Left lobe of liver (tissue), 2 donors: ENCODE data around the gene CASTOR1. TPM values are rescaled to one million over a fixed set of nuclear protein-coding genes. Genes with fewer than 3 reads are reported as not detected.
A peak's percentile ranks its signal among the peaks of the same experiment; 100 is the strongest.

Experiments used
- ATAC-seq: fragments of 200-7000 bp; cut with Tn5 transposase; one replicate; pipeline ENCODE4 v1.9.1; 2020; ENCODE audit warnings: mild to moderate bottlenecking, moderate library complexity
- DNase-seq: peaks from one replicate; pipeline ENCODE4 v3.0.0-alpha.2; 2020; ENCODE audit warnings: low spot score
- total RNA-seq: library from RNA; stranded (reverse); gene quantifications from one replicate; pipeline ENCODE4 v1.2.1, GENCODE V29; 2021
- donor health status: DM: no; HTN: no; CAD: no; lungs with moderate emphysema.
- donor health status: DM: no; HTN: yes; CAD: no.

CASTOR1 gene
- total RNA-seq, 1 donor from 2014 or later = 9.7 TPM

DNA sequence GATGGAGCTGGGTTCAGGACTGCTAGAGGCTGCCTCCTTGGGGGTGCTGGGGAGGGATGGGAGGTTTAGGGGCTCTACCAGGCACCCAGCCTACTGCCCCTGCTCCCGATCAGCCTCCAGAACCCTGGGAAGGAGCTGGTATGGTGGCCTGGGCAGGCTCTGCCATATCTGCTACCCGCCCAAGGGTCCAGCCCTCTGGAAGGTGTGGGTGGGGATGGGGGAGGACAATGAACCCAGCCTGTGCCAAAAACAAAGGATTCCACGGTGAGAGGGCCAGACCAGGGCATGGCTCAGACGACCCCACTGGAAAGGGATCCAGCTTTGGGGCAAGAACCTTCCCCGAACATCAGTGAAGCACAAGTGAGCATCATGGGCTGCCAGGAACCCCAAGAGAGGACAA is 3.0 kb downstream of the CASTOR1 start:
- DNase-seq = no peak
- no peak for ATAC-seq

DNA sequence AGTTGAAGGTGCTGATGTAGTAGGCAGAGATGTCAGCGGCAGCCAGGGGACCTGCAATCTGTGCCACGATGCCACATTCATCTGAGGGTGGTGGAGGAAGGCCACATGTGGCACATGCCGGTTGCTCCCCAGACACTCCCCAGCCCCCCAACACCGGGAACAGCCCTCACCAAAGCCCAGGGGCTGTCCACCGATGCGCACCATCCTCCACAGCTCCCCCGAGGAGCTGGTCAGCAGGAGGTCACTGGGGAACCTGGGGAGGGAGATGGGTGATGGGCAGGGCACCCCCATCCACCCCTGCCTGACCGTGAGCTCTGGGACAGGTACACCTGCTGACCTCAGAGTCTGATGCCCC is 3.5 kb downstream of the CASTOR1 start:
- ATAC-seq (no peak), DNase-seq (no peak)

- ATAC-seq (no peak), DNase-seq (no peak)
Measured at GRCh38 chr22:30285176-30285845, 4.0 kb downstream of the CASTOR1 start.

DNA sequence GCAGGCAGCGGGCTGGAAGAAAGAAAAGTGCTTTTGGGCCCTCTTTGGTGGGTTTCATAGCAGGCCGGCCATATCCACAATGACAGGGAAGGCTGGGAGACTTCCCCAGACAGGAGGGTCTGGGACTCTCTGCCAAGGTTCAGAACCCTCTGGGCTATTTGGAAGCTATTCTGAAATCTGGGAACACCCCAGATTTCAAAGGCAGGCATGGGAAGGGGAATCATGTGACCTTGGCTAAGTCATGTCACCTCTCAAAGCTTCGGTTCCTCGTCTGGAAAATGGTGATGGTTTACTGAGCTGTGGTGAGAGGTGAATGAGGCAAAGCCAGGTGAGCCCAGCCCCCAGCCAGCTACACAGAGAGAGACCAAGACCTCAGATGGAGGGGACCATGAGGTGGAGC is 4.6 kb downstream of the CASTOR1 start:
- no peak for DNase-seq
- ATAC-seq = no peak

GRCh38 chr22:30284172-30284571 is 5.1 kb downstream of the CASTOR1 start:
- ATAC-seq = no peak
- DNase-seq = no peak

DNA sequence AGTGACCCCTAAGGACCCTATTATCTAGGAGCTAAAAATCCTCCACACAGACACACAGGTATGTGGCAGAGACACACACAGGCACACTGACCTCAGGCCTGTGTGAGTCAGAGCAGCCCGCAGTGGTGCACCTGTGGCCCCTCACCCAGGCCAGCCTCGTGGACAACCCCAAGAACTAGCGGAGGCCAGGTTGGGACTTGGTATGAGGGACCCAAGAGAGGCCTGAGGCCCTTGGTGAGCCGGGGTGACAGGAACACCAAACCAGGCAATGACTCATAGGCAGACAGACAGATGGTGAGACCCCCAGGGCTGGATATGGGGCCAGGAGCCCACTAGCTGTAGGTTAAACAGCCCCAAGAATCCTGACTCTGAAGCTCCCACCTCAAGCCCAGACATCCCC is 6.0 kb downstream of the CASTOR1 start:
- DNase-seq (no peak), ATAC-seq (no peak)

- no peak for DNase-seq
- no peak for ATAC-seq
Measured at GRCh38 chr22:30282616-30283046, 6.7 kb downstream of the CASTOR1 start.

GRCh38 chr22:30280505-30280904 is 8.8 kb downstream of the CASTOR1 start:
- DNase-seq (no peak), ATAC-seq (no peak)

- ATAC-seq (no peak), DNase-seq (no peak)
Measured at GRCh38 chr22:30279932-30280331, 9.4 kb downstream of the CASTOR1 start.

DNA sequence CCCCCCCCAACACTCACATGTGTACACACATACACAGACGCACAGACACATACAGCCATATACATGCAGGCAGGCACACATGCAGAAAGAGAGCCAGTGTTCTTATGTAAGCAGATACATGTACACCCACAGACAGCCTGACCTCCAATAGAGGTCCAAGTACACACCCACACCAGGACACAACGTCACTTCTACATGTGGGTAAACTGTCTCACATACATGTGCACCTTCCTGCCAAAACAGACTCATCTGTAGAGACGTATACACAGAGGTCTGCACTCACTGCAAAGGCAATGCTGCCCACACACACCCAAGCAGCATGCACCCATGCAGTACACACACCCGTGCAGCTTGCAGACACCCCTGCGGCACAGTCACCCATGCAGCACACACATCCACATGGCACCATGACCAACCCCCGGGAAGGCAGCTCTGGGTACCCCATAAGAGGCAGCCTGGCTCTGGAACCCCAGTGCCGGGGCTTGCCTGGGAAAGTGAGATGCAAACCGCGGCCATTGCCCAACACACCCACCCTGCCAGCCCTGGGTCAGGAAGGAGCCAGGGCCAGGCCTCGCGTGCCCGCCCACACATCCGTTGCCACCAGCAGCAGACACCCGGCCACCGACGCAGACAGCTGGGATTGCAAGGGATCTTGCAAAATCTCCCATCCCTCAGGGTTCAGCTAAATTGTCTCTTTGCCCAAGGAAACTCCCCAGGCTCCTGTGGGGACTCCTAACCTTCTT is 10.1 kb downstream of the CASTOR1 start:
- ATAC-seq = peak; percentile 69
- DNase-seq = no peak

DNA sequence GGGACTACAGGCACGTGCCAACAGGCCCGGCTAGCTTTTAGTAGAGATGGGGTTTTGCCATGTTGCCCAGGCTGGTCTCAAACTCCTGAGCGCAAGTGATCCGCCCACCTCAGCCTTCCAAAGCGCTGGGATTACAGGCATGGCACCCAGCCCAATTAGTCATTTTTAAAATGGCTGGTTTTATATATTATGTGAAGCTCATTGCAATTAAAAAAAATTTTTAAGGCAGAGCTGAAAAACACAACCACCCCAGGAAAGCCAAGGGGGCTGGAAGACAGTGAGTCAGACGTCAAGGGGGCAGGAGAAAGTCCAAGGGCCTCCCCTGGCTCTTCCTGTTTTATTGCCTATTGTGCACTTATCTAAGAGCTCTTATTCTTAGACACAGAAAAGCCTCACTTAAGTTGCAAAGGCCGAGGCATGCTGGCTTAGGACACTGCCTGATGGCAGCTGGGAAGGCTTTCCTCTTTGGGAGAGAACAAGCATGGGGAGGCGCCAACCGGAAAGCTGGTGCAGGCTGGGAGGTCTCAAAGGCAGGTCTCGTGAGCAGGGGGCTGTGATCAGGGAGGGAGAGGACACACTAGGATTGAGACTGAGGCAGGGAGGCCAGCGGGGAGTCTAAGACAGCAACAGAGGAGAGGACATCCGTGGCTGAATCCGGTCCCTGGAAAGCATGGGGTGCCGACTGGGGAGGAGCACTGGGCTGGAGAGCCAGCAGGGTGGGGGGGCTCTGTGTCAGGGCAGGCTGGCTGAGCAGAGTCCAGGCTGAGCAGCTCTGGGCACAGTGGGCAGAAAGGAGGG is 11.6 kb downstream of the CASTOR1 start:
- DNase-seq (no peak), ATAC-seq (peak; percentile 57)

DNA sequence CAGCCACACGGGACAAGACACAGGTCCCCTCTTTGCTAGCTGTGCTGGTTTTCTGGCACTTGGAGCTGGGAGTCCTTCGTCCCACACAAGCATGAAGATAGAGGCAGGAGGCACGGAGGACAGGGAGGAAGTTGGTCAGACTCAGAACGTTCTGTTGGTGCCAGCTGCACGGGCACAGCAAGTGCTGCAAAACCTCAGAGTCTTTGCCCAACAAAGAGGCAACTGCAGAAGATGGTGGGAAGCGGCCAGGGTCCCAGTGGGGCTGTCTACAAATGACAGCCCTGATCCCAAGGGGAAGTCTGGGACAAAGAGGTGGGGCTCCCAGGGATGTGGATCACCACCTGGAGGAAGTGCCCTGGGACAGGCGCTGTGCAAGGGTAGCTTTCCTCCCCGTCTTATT is 13.3 kb downstream of the CASTOR1 start:
- DNase-seq (no peak), ATAC-seq (no peak)

- DNase-seq (no peak), ATAC-seq (no peak)
Measured at GRCh38 chr22:30275625-30276024, 13.7 kb downstream of the CASTOR1 start.

DNA sequence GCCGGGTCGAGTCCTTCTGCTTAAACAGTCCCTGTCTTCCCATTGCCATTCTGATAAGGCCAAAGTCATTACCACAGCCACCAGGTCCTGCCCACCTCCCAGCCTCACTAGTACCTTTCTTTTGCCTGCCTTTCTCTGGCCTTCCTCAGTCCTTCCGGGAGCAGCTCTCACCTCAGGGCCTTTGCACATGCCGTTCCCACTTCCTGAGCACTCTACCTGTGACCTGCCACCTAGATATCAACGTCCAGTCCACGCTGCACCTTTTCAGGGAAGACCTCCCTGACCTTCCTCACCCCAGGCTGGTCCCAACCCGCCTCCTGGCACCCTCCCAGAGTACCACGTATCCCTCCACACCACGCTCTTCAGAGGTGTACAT is 14.9 kb downstream of the CASTOR1 start:
- DNase-seq (no peak), ATAC-seq (no peak)

DNA sequence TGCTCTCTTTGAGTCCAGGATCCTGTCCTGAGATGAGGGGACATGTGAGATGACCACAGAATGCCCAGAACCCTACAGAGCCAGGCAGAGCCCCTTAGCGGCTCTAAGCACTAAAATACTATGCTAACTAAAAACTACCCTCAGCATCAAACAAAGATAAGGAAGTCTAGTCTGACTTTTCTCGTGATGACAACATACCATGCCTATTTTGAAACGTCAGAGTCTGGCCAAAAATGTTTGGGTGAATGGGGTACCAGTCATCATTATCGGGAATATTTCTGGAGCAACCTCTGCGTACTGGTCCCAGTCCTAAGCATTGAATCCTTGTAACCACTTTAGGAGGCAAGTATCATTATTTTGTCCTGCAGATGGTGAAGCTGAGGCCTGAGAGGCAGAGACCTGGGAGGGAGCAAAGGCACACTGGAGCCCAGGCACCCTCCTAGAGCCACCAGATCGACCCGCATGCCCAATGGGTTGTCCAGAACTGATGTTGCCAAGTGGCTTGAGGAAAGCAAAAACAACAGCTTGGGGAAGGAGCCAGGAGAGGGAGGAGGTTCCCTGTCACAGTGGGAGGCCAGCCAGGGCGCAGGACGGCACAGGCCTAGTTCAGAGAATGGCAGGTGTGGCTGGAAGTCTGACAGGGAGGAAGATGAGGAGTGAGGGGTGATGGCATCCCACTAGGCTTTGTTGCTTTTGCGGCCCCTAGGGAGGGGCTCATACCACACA is 15.4 kb downstream of the CASTOR1 start:
- ATAC-seq = no peak
- no peak for DNase-seq

- DNase-seq (no peak), ATAC-seq (no peak)
Measured at GRCh38 chr22:30272781-30273601, 16.3 kb downstream of the CASTOR1 start.

GRCh38 chr22:30270832-30271231 is 18.5 kb downstream of the CASTOR1 start:
- DNase-seq = peak; percentile 65
- peak; percentile 64 for ATAC-seq

DNA sequence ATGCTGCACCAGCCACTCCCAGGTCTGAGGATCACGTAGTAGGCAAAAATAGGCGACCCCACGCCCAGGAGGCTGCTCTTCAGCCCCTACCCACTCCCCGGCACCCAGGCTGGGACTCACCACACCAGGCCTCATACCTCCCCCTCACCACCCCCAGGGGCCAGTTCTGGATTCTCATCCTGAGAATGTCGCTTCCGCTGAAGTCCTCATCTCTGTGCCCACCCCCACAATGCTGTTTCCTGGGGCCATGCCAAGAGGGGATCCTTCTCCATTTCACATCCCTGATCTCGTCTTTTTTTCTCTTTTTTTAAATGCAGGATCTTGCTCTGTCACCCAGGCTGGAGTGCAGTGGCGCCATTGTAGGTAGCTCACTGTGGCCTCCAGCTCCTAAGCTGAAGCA is 21.0 kb downstream of the CASTOR1 start:
- no peak for ATAC-seq

DNA sequence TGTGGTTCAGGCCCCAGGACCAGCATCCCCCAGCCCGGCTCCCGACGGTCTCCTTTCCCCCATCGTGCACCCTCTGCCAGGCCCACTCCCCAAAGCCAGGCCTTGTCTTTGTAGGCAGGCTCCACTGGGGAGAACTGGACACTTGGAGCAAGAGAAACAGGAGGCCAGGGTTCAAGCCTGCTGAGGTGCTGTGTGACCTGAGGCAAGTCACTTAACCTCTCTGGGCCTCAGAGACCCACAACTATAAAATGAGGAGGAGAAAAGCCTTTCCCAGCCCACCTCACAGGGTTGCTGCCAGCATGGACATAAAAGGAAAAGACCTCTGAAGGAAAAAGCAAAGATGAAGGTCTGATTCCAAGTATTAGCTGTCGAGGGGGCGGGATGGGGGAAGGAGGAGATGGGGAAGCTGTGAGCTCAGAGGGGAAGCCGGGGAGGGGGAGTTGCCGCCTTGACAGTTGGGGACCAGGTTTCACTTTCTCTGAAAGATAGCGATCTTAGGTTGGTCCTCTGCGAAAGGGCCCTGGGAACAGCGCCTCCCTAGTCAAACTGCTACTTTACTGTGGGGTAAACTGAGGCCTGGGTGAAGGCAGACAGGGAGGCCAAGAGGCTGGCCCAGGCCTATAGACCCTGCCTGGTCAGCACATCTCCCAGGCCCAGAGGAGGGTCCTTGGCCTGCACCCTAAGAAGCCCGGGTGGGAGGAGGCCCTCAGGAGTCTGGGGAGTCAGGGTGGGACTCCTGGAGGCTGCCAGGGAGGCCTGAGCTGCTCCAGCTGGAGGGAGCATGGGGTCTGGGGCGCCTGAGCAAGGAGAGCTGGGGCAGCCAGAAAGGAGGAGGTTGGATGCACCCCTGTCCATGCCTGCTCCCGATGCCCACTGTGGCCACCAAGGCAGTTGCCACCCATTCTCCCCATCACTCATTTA is 21.7 kb downstream of the CASTOR1 start:
- no peak for ATAC-seq
- no peak for DNase-seq

More for the DNA sequence above, 21.0 kb downstream of the CASTOR1 start:
- no peak for DNase-seq
